Activated CD8-positive, alpha-beta T cell treated with anti-CD3 and anti-CD28 coated beads for 36 hours (primary cell): ENCODE measurements around the gene LRRC37A. TPM values are rescaled to one million over a fixed set of nuclear protein-coding genes. Genes with fewer than 3 reads are reported as not detected.
"Not testable (repeated sequence)": the region's sequence is repeated elsewhere in the genome, so short reads cannot be mapped to it uniquely, and the experiment has no call there.

Experiments
- ATAC-seq: fragments of 200-7000 bp; cut with Tn5 transposase; one replicate; pipeline ENCODE4 v1.10.0; 2021; ENCODE audit warnings: mild to moderate bottlenecking, moderate library complexity
- CTCF ChIA-PET: fragments of 350-600 bp; sonication (Branson Sonifier 250); formaldehyde crosslinking; loops from one replicate; lab custom pipeline; 2021; ENCODE audit warnings: antibody characterized with exemption; lab: Charles Lee
- POLR2A ChIA-PET: fragments of 350-600 bp; sonication (Branson Sonifier 250); formaldehyde crosslinking; loops from one replicate; lab custom pipeline; 2021; ENCODE audit warnings: antibody characterized with exemption; lab: Charles Lee
- DNase-seq: peaks from one replicate; pipeline ENCODE4 v3.0.0-alpha.2; 2020
- H3K27ac Mint-ChIP-seq: one replicate; pipeline ENCODE4 v1.8.0; 2021; ENCODE audit warnings: mild to moderate bottlenecking, mixed read lengths
- H3K27me3 Mint-ChIP-seq: one replicate; pipeline ENCODE4 v1.8.0; 2021; ENCODE audit warnings: mixed read lengths
- H3K36me3 Mint-ChIP-seq: one replicate; pipeline ENCODE4 v1.8.0; 2021; ENCODE audit warnings: low read depth, mixed read lengths
- H3K4me1 Mint-ChIP-seq: one replicate; pipeline ENCODE4 v1.8.0; 2021; ENCODE audit warnings: low read depth, mixed read lengths
- H3K4me3 Mint-ChIP-seq: one replicate; pipeline ENCODE4 v1.8.0; 2021; ENCODE audit warnings: mild to moderate bottlenecking, moderate library complexity, mixed read lengths
- H3K9me3 Mint-ChIP-seq: one replicate; pipeline ENCODE4 v1.8.0; 2021; ENCODE audit warnings: mixed read lengths
- intact Hi-C: fragments of 100-400 bp; cut with micrococcal nuclease; formaldehyde crosslinking; loops from one replicate; pipeline ENCODE4 v1.10.0; 2022
- total RNA-seq, 2 experiments: library from RNA; stranded (reverse); gene quantifications; one replicate each; pipeline ENCODE4 v1.2.3, GENCODE V29; 2021
- TF ChIP-seq, protein P1 (sequence below): fragments of 200-600 bp; IDR thresholded peaks from one replicate; pipeline ENCODE4 v1.8.0; 2022; ENCODE audit warnings: antibody characterized with exemption, mild to moderate bottlenecking

LRRC37A gene
- 1 to 10 TPM; 1.7 to 1.8 TPM for total RNA-seq

- H3K4me1 Mint-ChIP-seq, CTCF ChIA-PET, DNase-seq, H3K4me3 Mint-ChIP-seq, H3K9me3 Mint-ChIP-seq, intact Hi-C loops, H3K27ac Mint-ChIP-seq, POLR2A ChIA-PET, H3K36me3 Mint-ChIP-seq, H3K27me3 Mint-ChIP-seq, ATAC-seq: not testable (repeated sequence)
These were observed at the start of gene LRRC37A for GRCh38 chr17:46294831-46295230. Gene LRRC37A, plus strand, starts transcription at chr17:46295131. Its CDS starts 3 bp downstream, at chr17:46295134.

DNA sequence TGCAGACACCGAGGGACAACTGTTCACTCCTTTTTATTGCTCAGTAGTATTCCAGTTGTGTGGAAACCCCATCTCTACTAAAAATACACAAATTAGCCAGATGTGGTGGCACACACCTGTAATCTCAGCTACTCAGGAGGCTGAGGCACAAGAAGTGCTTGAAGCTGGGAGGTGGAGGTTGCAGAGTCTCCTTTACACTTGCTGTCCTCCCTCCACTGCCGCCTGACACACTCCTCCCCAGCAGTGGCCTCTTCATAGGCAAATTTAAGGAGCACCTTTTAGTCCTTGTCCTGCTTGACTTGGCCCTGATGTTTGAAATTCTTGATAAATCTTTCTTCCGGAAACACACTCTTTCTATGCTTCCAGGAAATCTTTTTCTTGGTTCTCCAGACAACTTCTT is 45.8 kb upstream of the LRRC37A start:
- H3K27ac Mint-ChIP-seq, H3K9me3 Mint-ChIP-seq, H3K4me3 Mint-ChIP-seq: not testable (repeated sequence)

DNA sequence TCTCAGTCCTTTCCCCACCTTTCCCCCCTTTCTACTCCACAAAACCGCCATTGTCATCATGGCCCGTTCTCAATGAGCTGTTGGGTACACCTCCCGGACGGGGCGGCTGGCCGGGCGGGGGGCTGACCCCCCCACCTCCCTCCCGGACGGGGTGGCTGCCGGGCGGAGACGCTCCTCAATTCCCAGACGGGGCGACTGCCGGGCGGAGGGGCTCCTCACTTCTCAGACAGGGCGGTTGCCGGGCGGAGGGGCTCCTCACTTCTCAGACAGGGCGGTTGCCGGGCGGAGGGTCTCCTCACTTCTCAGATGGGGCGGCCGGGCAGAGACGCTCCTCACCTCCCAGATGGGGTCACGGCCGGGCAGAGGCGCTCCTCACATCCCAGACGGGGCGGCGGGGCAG is 42.1 kb upstream of the LRRC37A start:
- H3K36me3 Mint-ChIP-seq, ATAC-seq, intact Hi-C loops, H3K9me3 Mint-ChIP-seq, H3K27ac Mint-ChIP-seq, DNase-seq, POLR2A ChIA-PET, H3K4me1 Mint-ChIP-seq, H3K27me3 Mint-ChIP-seq, H3K4me3 Mint-ChIP-seq: not testable (repeated sequence)
- CTCF ChIA-PET, result interaction anchor here (0.7 kb wide), 1 partner anchor 21 kb away, joined by 3 read pairs; no protein-coding TSS in a partner anchor

More for the DNA sequence above, 45.8 kb upstream of the LRRC37A start:
- CTCF ChIA-PET, H3K27me3 Mint-ChIP-seq, DNase-seq, H3K36me3 Mint-ChIP-seq, H3K4me1 Mint-ChIP-seq, intact Hi-C loops, POLR2A ChIA-PET, ATAC-seq: not testable (repeated sequence)

DNA sequence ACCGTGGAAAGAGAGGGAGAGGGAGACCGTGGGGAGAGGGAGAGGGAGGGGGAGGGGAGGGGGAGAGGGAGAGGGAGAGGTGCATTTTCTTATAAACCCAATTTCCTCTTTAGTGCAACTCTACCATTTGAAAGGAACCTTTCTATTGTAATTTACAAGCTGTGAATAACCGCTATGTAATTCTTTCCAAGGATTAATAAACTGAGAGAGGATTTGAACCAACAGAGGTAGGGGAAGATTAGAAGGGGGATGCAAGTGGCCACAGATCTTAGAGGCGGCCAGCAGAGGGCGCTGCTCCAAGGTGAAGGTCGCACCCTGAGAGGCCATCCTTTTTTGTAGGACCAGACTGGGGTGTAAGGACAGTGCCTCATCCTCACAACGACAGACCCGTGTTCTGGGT is 41.2 kb upstream of the LRRC37A start:
- H3K4me1 Mint-ChIP-seq, H3K36me3 Mint-ChIP-seq, POLR2A ChIA-PET, H3K4me3 Mint-ChIP-seq, H3K9me3 Mint-ChIP-seq, H3K27ac Mint-ChIP-seq, H3K27me3 Mint-ChIP-seq, CTCF ChIA-PET, intact Hi-C loops: not testable (repeated sequence)
- DNase-seq (peak; percentile 83), ATAC-seq (peak; percentile 93)
- TF ChIP-seq, protein P1, sequence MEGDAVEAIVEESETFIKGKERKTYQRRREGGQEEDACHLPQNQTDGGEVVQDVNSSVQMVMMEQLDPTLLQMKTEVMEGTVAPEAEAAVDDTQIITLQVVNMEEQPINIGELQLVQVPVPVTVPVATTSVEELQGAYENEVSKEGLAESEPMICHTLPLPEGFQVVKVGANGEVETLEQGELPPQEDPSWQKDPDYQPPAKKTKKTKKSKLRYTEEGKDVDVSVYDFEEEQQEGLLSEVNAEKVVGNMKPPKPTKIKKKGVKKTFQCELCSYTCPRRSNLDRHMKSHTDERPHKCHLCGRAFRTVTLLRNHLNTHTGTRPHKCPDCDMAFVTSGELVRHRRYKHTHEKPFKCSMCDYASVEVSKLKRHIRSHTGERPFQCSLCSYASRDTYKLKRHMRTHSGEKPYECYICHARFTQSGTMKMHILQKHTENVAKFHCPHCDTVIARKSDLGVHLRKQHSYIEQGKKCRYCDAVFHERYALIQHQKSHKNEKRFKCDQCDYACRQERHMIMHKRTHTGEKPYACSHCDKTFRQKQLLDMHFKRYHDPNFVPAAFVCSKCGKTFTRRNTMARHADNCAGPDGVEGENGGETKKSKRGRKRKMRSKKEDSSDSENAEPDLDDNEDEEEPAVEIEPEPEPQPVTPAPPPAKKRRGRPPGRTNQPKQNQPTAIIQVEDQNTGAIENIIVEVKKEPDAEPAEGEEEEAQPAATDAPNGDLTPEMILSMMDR, result peak; percentile 64

GRCh38 chr17:46254215-46254614 is 40.7 kb upstream of the LRRC37A start:
- H3K4me1 Mint-ChIP-seq, ATAC-seq, intact Hi-C loops, H3K9me3 Mint-ChIP-seq, DNase-seq, H3K36me3 Mint-ChIP-seq, H3K4me3 Mint-ChIP-seq, H3K27ac Mint-ChIP-seq, H3K27me3 Mint-ChIP-seq: not testable (repeated sequence)
- POLR2A ChIA-PET, result interaction anchor here (0.6 kb wide), 1 partner anchor 1834 kb away, joined by 3 read pairs; no protein-coding TSS in a partner anchor
- CTCF ChIA-PET, result interaction anchor here (0.6 kb wide), 1 partner anchor 148 kb away, joined by 3 read pairs; no protein-coding TSS in a partner anchor

- intact Hi-C loops, ATAC-seq: not testable (repeated sequence)
These were observed 38.6 kb upstream of the LRRC37A start for GRCh38 chr17:46256369-46256768.

GRCh38 chr17:46259845-46260661 is 34.9 kb upstream of the LRRC37A start:
- peak overlapping the region; percentile 55 for H3K27ac Mint-ChIP-seq
- intact Hi-C loops, POLR2A ChIA-PET, CTCF ChIA-PET, H3K27me3 Mint-ChIP-seq, H3K9me3 Mint-ChIP-seq, H3K36me3 Mint-ChIP-seq, DNase-seq: not testable (repeated sequence)
- peak overlapping the region; percentile 71 for H3K4me3 Mint-ChIP-seq
- peak; percentile 65 for ATAC-seq
- H3K4me1 Mint-ChIP-seq, result peaks cover 14% of the 10 kb centered on the region

More at GRCh38 chr17:46256369-46256768, 38.6 kb upstream of the LRRC37A start:
- H3K27me3 Mint-ChIP-seq, CTCF ChIA-PET, POLR2A ChIA-PET, H3K9me3 Mint-ChIP-seq, H3K27ac Mint-ChIP-seq, H3K36me3 Mint-ChIP-seq, H3K4me1 Mint-ChIP-seq, DNase-seq, H3K4me3 Mint-ChIP-seq: not testable (repeated sequence)

DNA sequence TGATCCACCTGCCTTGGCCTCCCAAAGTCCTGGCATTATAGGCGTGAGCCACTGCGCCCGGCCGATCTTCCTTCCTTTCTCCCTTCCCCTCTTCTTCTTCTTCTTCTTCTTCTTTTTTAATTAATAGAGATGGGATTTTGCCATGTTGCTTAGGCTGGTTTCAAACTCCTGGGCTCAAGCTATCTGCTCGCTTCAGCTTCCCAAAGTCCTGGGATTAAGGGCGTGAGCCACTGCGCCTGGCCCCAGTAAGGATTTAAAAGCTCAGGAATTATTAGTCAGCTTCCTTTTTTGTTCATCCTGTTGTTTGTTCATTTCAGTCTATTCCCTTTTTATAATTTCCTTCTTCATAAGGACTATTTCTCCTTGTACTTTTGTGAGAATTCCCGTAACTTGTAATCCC is 32.7 kb upstream of the LRRC37A start:
- POLR2A ChIA-PET, result no interaction called here
- H3K4me1 Mint-ChIP-seq, result peaks cover 26% of the 10 kb centered on the region
- TF ChIP-seq, protein P1, result no peak
- intact Hi-C loops, result no loop called here
- CTCF ChIA-PET, result no interaction called here
- DNase-seq, result no peak
- H3K27ac Mint-ChIP-seq, result no peak overlapping the region
- peaks cover 2% of the 10 kb centered on the region for H3K27me3 Mint-ChIP-seq
- no peak overlapping the region for H3K4me3 Mint-ChIP-seq
- no peaks in the 10 kb centered on the region for H3K9me3 Mint-ChIP-seq
- ATAC-seq, result no peak
- no peaks in the 10 kb centered on the region for H3K36me3 Mint-ChIP-seq
